HepG2 (cell line): ENCODE measurements around the gene FLAD1. TPM values are rescaled to one million over a fixed set of nuclear protein-coding genes. Genes with fewer than 3 reads are reported as not detected.

Experiments used
- ARNTL ChIP-seq: sonication (generic); formaldehyde crosslinking; IDR thresholded peaks from 2 replicates; pipeline ENCODE4 v1.4.0; 2020; ENCODE audit warnings: mild to moderate bottlenecking, missing genetic modification reagents
- ATF3 ChIP-seq: sonication (generic); formaldehyde crosslinking; IDR thresholded peaks from 2 replicates; pipeline ENCODE4 v1.4.0; 2020; ENCODE audit warnings: missing genetic modification reagents
- FOXO1 ChIP-seq: sonication (generic); formaldehyde crosslinking; IDR thresholded peaks from 2 replicates; pipeline ENCODE4 v1.4.0; 2020; ENCODE audit warnings: missing genetic modification reagents
- GFI1 ChIP-seq: sonication (generic); formaldehyde crosslinking; IDR thresholded peaks from 2 replicates; pipeline ENCODE4 v1.5.0; 2020; ENCODE audit warnings: missing genetic modification reagents, mild to moderate bottlenecking, borderline replicate concordance
- KDM4B ChIP-seq: sonication (generic); formaldehyde crosslinking; IDR thresholded peaks from 2 replicates; pipeline ENCODE4 v1.4.0; 2020; ENCODE audit warnings: missing genetic modification reagents
- KDM6A ChIP-seq: IDR thresholded peaks from 2 replicates; pipeline ENCODE4 v1.6.1; 2016; ENCODE audit warnings: low read depth
- MXD4 ChIP-seq: IDR thresholded peaks from 2 replicates; pipeline ENCODE4 v1.6.1; 2016; ENCODE audit warnings: mild to moderate bottlenecking, missing biosample characterization, missing genetic modification reagents
- POLR2G ChIP-seq: fragments of 200-400 bp; formaldehyde crosslinking; IDR thresholded peaks from 2 replicates; pipeline ENCODE4 v1.6.1; 2018; ENCODE audit warnings: mild to moderate bottlenecking, low read depth, low read length, moderate library complexity
- REPIN1 ChIP-seq: sonication (generic); formaldehyde crosslinking; IDR thresholded peaks from 2 replicates; pipeline ENCODE4 v1.8.0; 2022; ENCODE audit warnings: missing genetic modification reagents, low read depth, mild to moderate bottlenecking, borderline replicate concordance
- SOX13 ChIP-seq, 3 experiments: fragments of 450-650 bp in 1 of 3; sonication (generic) in 1 of 3; formaldehyde crosslinking in 1 of 3; IDR thresholded peaks in 2 of 3; conservative IDR thresholded peaks in 1 of 3; 2 replicates each; pipeline versions ENCODE4 v1.5.0 to v1.6.1; 2016 to 2020; ENCODE audit warnings: antibody characterized with exemption in 1 of 3, mild to moderate bottlenecking in 1 of 3, missing compliant biosample characterization in 1 of 3, missing genetic modification reagents in 1 of 3, moderate library complexity in 1 of 3
- TAF1 ChIP-seq: sonication (generic); formaldehyde crosslinking; IDR thresholded peaks from 2 replicates; pipeline ENCODE4 v1.4.0; 2020; ENCODE audit warnings: missing genetic modification reagents
- TEAD3 ChIP-seq: optimal IDR thresholded peaks from 2 replicates; pipeline ENCODE3; 2016; ENCODE audit warnings: borderline replicate concordance
- ZFP36L1 ChIP-seq: sonication (generic); formaldehyde crosslinking; IDR thresholded peaks from 2 replicates; pipeline ENCODE4 v1.8.0; 2022; ENCODE audit warnings: mild to moderate bottlenecking, missing genetic modification reagents, moderate library complexity
- ZNF280D ChIP-seq: sonication (generic); formaldehyde crosslinking; IDR thresholded peaks from 2 replicates; pipeline ENCODE4 v1.5.1; 2020; ENCODE audit warnings: mild to moderate bottlenecking, missing genetic modification reagents
- ZNF3 ChIP-seq: IDR thresholded peaks from 2 replicates; pipeline ENCODE4 v1.7.0; 2017; ENCODE audit warnings: inconsistent platforms
- ZNF318 ChIP-seq: sonication (generic); formaldehyde crosslinking; IDR thresholded peaks from 2 replicates; pipeline ENCODE4 v1.4.0; 2020; ENCODE audit warnings: mild to moderate bottlenecking, missing genetic modification reagents
- ZNF577 ChIP-seq: sonication (generic); formaldehyde crosslinking; IDR thresholded peaks from 2 replicates; pipeline ENCODE4 v1.4.0; 2020; ENCODE audit warnings: mild to moderate bottlenecking, low read depth, missing genetic modification reagents, borderline replicate concordance
- ZSCAN12 ChIP-seq: sonication (generic); formaldehyde crosslinking; IDR thresholded peaks from 2 replicates; pipeline ENCODE4 v1.9.0; 2021; ENCODE audit warnings: mild to moderate bottlenecking, missing genetic modification reagents
- polyA plus RNA-seq, 8 experiments: library from polyadenylated mRNA; depleted of rRNA in 3 of 8; stranded (reverse) in 7 of 8; unstranded in 1 of 8; fragments of >200 nt; fragmentation: Illumina TruSeq in 4 of 8; extraction: Trizol in 4 of 8; gene quantifications; 2 replicates each; pipeline versions ENCODE4 v1.2.1 to v1.2.3, GENCODE V29; 2011 to 2016; ENCODE audit warnings: low read depth in 4 of 8, missing spikeins in 1 of 8, mixed read lengths in 1 of 8; ENCODE audit not compliant: insufficient read depth in 1 of 8
- total RNA-seq, 5 experiments: library from RNA; depleted of rRNA; stranded (reverse); fragments of >200 nt; fragmentation: Illumina TruSeq; extraction: Trizol; gene quantifications; 2 replicates each; pipeline ENCODE4 v1.2.3, GENCODE V29; 2016; ENCODE audit warnings: low read depth in 1 of 5

FLAD1 gene
- total and polyA plus RNA-seq, 2 of the 13 experiments (the other 11 are each of a cell fraction or from before 2014, with no cell fraction given), result 25.9 to 32.8 TPM

- no peak for TF ChIP-seq KDM4B (CRISPR knock-in tag)
- no peak for TF ChIP-seq ZNF577 (CRISPR knock-in tag)
- no peak for TF ChIP-seq ATF3 (CRISPR knock-in tag)
- no peak for TF ChIP-seq ZNF318 (CRISPR knock-in tag)
- TF ChIP-seq MXD4 (CRISPR knock-in tag), result no peak
- no peak for TF ChIP-seq ZNF280D (CRISPR knock-in tag)
- no peak for TF ChIP-seq FOXO1 (CRISPR knock-in tag)
- TF ChIP-seq ARNTL (CRISPR knock-in tag), result no peak
- TF ChIP-seq GFI1 (CRISPR knock-in tag), result 0 out of 2 replicates have a peak, but pooled peaks have one; percentile 7
- no peak for TF ChIP-seq ZNF3
- no peak for TF ChIP-seq SOX13 (IDR thresholded peaks at IDR 0.05)
- peak in 1 of 2 experiments; percentile 26; a peak in 1 of 4 replicates for TF ChIP-seq SOX13 (CRISPR knock-in tag; conservative IDR thresholded peaks at IDR 0.05 in 1 of 2, IDR thresholded peaks at IDR 0.05 in 1 of 2)
- no peak for TF ChIP-seq ZSCAN12 (CRISPR knock-in tag)
- TF ChIP-seq ZFP36L1 (CRISPR knock-in tag), result no peak
- peak; percentile 85 for TF ChIP-seq POLR2G
- no peak; the same call in 1 of the 2 replicates for TF ChIP-seq KDM6A
- TF ChIP-seq TAF1, result no peak
- no peak for TF ChIP-seq TEAD3 (CRISPR knock-in tag)
- TF ChIP-seq REPIN1 (CRISPR knock-in tag), result no peak
Measured at GRCh38 chr1:154973344-154974101, 9.6 kb upstream of the FLAD1 start (continued).
